SK-N-SH (cell line): ENCODE measurements around the gene DBX1. TPM values are rescaled to one million over a fixed set of nuclear protein-coding genes. Genes with fewer than 3 reads are reported as not detected.
A peak's percentile ranks its signal among the peaks of the same experiment; 100 is the strongest.

Experiments used
- CTCF ChIA-PET: fragments of 300-600, 350-600 bp; formaldehyde crosslinking; extraction: SDS; loops from one replicate; lab custom pipeline; 2021; lab: Yijun Ruan, JAX
- POLR2A ChIA-PET: fragments of 350-600 bp; sonication (Branson Sonifier 250); formaldehyde crosslinking; extraction: SDS; loops from one replicate; lab custom pipeline; 2020; ENCODE audit warnings: antibody characterized with exemption, inconsistent platforms; lab: Yijun Ruan, JAX
- DNase-seq: peaks from one replicate; pipeline ENCODE4 v3.0.0; 2012
- H2AFZ ChIP-seq: fragments of 200-600 bp; sonication (generic); 2 replicates; pipeline ENCODE4 v1.8.1; 2016; ENCODE audit warnings: antibody characterized with exemption, mild to moderate bottlenecking, low read depth
- H3F3A ChIP-seq: fragments of 200-600 bp; sonication (generic); replicated peaks from 2 replicates; pipeline ENCODE3; 2016; ENCODE audit warnings: antibody characterized with exemption, mild to moderate bottlenecking; ENCODE audit not compliant: insufficient read depth
- H3K27ac ChIP-seq, 2 experiments: fragments of 200-500 bp in 1 of 2; fragments of 200-600 bp in 1 of 2; sonication (Bioruptor generic) in 1 of 2; sonication (generic), shearing (Covaris generic) in 1 of 2; 2 replicates each; pipeline versions ENCODE4 v1.5.1 to v1.6.1; 2014 to 2016; ENCODE audit warnings: low read depth in 2 of 2, inconsistent platforms in 1 of 2, low read length in 1 of 2, mild to moderate bottlenecking in 1 of 2, mixed read lengths in 1 of 2
- H3K27me3 ChIP-seq: fragments of 200-600 bp; sonication (generic), shearing (Covaris generic); 2 replicates; pipeline ENCODE4 v1.6.1; 2016; ENCODE audit warnings: mixed run types; ENCODE audit not compliant: insufficient read depth
- H3K36me3 ChIP-seq, 2 experiments: fragments of 200-500 bp in 1 of 2; fragments of 200-600 bp in 1 of 2; sonication (Bioruptor generic) in 1 of 2; sonication (generic) in 1 of 2; replicated peaks in 1 of 2; 2 replicates each; pipeline versions ENCODE3 to v1.5.1; 2014 to 2016; ENCODE audit warnings: low read length in 1 of 2, mild to moderate bottlenecking in 1 of 2; ENCODE audit not compliant: insufficient read depth in 2 of 2, control insufficient read depth in 1 of 2
- H3K4me1 ChIP-seq, 2 experiments: fragments of 200-500 bp in 1 of 2; fragments of 200-600 bp in 1 of 2; sonication (Bioruptor generic) in 1 of 2; sonication (generic), shearing (Covaris generic) in 1 of 2; 2 replicates each; pipeline versions ENCODE4 v1.5.1 to v1.6.1; 2014 to 2016; ENCODE audit warnings: low read depth in 1 of 2, low read length in 1 of 2, mixed run types in 1 of 2; ENCODE audit not compliant: insufficient read depth in 2 of 2, control insufficient read depth in 1 of 2
- H3K4me2 ChIP-seq: fragments of 200-600 bp; sonication (generic), shearing (Covaris generic); 2 replicates; pipeline ENCODE4 v1.6.1; 2017; ENCODE audit warnings: mixed run types
- H3K4me3 ChIP-seq, 2 experiments: fragments of 200-500 bp in 1 of 2; fragments of 200-600 bp in 1 of 2; sonication (Bioruptor generic) in 1 of 2; sonication (generic), shearing (Covaris generic) in 1 of 2; 2 replicates each; pipeline versions ENCODE4 v1.5.1 to v1.8.1; 2014 to 2016; ENCODE audit warnings: low read depth in 2 of 2, inconsistent platforms in 1 of 2, low read length in 1 of 2, mild to moderate bottlenecking in 1 of 2, mixed read lengths in 1 of 2, moderate library complexity in 1 of 2
- H3K79me2 ChIP-seq: fragments of 200-600 bp; sonication (generic); 2 replicates; pipeline ENCODE4 v1.8.1; 2017; ENCODE audit warnings: mild to moderate bottlenecking; ENCODE audit not compliant: insufficient read depth
- H3K9ac ChIP-seq: fragments of 200-600 bp; sonication (generic); 2 replicates; pipeline ENCODE4 v1.6.1; 2017; ENCODE audit warnings: mixed run types
- H3K9me2 ChIP-seq: fragments of 200-600 bp; sonication (generic); 2 replicates; pipeline ENCODE4 v1.6.1; 2017; ENCODE audit warnings: mixed run types
- H3K9me3 ChIP-seq: fragments of 200-600 bp; sonication (generic); 2 replicates; pipeline ENCODE4 v1.6.1; 2017; ENCODE audit warnings: mixed run types, mild to moderate bottlenecking, moderate library complexity
- H4K20me1 ChIP-seq: fragments of 200-600 bp; sonication (generic); 2 replicates; pipeline ENCODE4 v1.6.1; 2017; ENCODE audit warnings: mild to moderate bottlenecking, mixed run types; ENCODE audit not compliant: insufficient read depth
- CHD2 ChIP-seq: fragments of 150-350 bp; IDR thresholded peaks from 2 replicates; pipeline ENCODE4 v1.6.1; 2018; ENCODE audit warnings: low read length; ENCODE audit not compliant: partially characterized antibody
- ELF1 ChIP-seq: IDR thresholded peaks from 2 replicates; pipeline ENCODE4 v1.4.0; 2012
- EZH2phosphoT487 ChIP-seq: fragments of 200-600 bp; sonication (generic); IDR thresholded peaks from 2 replicates; pipeline ENCODE4 v1.6.1; 2017; ENCODE audit warnings: low read depth, mixed run types, mild to moderate bottlenecking, antibody characterized with exemption, moderate library complexity, borderline replicate concordance
- FOXM1 ChIP-seq: IDR thresholded peaks from 2 replicates; pipeline ENCODE4 v1.4.0; 2012; ENCODE audit warnings: low read depth, mild to moderate bottlenecking
- JUND ChIP-seq: IDR thresholded peaks from 2 replicates; pipeline ENCODE4 v1.4.0; 2012
- MXI1 ChIP-seq: IDR thresholded peaks from 2 replicates; pipeline ENCODE4 v1.6.1; 2012; ENCODE audit warnings: mild to moderate bottlenecking, low read depth, low read length, improper control_type of control experiment
- NFIC ChIP-seq: IDR thresholded peaks from 2 replicates; pipeline ENCODE4 v1.4.0; 2012; ENCODE audit warnings: borderline replicate concordance
- POLR2AphosphoS5 ChIP-seq: IDR thresholded peaks from 2 replicates; pipeline ENCODE4 v1.6.1; 2012; ENCODE audit warnings: low read depth, low read length
- RFX5 ChIP-seq: IDR thresholded peaks from 2 replicates; pipeline ENCODE4 v1.6.1; 2012; ENCODE audit warnings: mild to moderate bottlenecking, improper control_type of control experiment, low read length
- RXRA ChIP-seq: IDR thresholded peaks from 2 replicates; pipeline ENCODE4 v1.4.0; 2012; ENCODE audit warnings: low read depth, mild to moderate bottlenecking, borderline replicate concordance
- SIN3A ChIP-seq: IDR thresholded peaks from 2 replicates; pipeline ENCODE4 v1.6.1; 2012; ENCODE audit warnings: low read depth, mild to moderate bottlenecking, low read length, moderate library complexity, borderline replicate concordance
- SMC3 ChIP-seq: IDR thresholded peaks from 2 replicates; pipeline ENCODE4 v1.6.1; 2012; ENCODE audit warnings: low read depth, low read length, improper control_type of control experiment
- TCF12 ChIP-seq: IDR thresholded peaks from 2 replicates; pipeline ENCODE4 v1.4.0; 2012
- TEAD4 ChIP-seq: IDR thresholded peaks from 2 replicates; pipeline ENCODE4 v1.4.0; 2012; ENCODE audit warnings: mild to moderate bottlenecking, borderline replicate concordance; ENCODE audit not compliant: insufficient read depth
- USF2 ChIP-seq: fragments of 150-350 bp; IDR thresholded peaks from 2 replicates; pipeline ENCODE4 v1.6.1; 2017; ENCODE audit warnings: antibody characterized with exemption, low read length, low read depth, borderline replicate concordance
- YY1 ChIP-seq: IDR thresholded peaks from 2 replicates; pipeline ENCODE4 v1.4.0; 2012; ENCODE audit warnings: low read depth, mild to moderate bottlenecking
- WGBS: methylation state at CpG from one replicate; pipeline ENCODE4 v1.1.6; 2017; ENCODE audit warnings: low lambda C conversion rate; 5-methylcytosine and 5-hydroxymethylcytosine counted together
- polyA plus RNA-seq, 3 experiments: library from polyadenylated mRNA; depleted of rRNA; stranded (reverse); fragments of >200 nt; gene quantifications; 2 replicates each; pipeline ENCODE4 v1.2.3, GENCODE V29; 2012
- TF ChIP-seq, protein P1 (sequence below): IDR thresholded peaks from 2 replicates; pipeline ENCODE4; 2012
- TF ChIP-seq, protein P2 (sequence below): IDR thresholded peaks from 2 replicates; pipeline ENCODE4 v1.4.0; 2012; ENCODE audit warnings: low read depth

DBX1 gene
- polyA plus RNA-seq, 1 of the 3 experiments (the other 2 are of a cell fraction), result not detected

- Histone ChIP-seq H3K79me2 (peaks cover 26% of the 10 kb centered on the region), H2AFZ (no peak overlapping the region), H3K9me3 (no peaks in the 10 kb centered on the region), H3K4me3 (no peak overlapping the region), H3F3A (peaks cover 37% of the 10 kb centered on the region), H4K20me1 (peaks cover 9% of the 10 kb centered on the region), H3K36me3 (peaks cover 53 to 84% of the 10 kb centered on the region in 2 experiments), H3K4me2 (no peak overlapping the region), H3K4me1 (peaks cover 27 to 38% of the 10 kb centered on the region in 2 experiments), H3K27ac (peak overlapping the region in 1 of 2 experiments; percentile 97; a peak in 3 of 4 replicates), H3K9ac (no peak overlapping the region), H3K27me3 (no peaks in the 10 kb centered on the region), H3K9me2 (no peaks in the 10 kb centered on the region)
- POLR2A ChIA-PET, result no interaction called here
- DNase-seq, result no peak
- CTCF ChIA-PET, result interaction anchor here (0.9 to 5.9 kb wide), 4 partner anchors 14 to 240 kb away, joined by 3 to 42 read pairs (median 7); no protein-coding TSS in a partner anchor
- no peak for TF ChIP-seq TCF12
- TF ChIP-seq, protein P1, sequence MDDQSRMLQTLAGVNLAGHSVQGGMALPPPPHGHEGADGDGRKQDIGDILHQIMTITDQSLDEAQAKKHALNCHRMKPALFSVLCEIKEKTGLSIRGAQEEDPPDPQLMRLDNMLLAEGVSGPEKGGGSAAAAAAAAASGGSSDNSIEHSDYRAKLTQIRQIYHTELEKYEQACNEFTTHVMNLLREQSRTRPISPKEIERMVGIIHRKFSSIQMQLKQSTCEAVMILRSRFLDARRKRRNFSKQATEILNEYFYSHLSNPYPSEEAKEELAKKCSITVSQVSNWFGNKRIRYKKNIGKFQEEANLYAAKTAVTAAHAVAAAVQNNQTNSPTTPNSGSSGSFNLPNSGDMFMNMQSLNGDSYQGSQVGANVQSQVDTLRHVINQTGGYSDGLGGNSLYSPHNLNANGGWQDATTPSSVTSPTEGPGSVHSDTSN, result 0 out of 2 replicates have a peak, but pooled peaks have one; percentile 6
- WGBS, result 89% methylated on average over 4 of the region's 10 CpGs
Observed at GRCh38 chr11:20114588-20114987, 45.7 kb downstream of the DBX1 start.

- CTCF ChIA-PET, result interaction anchor here (1.5 to 5.9 kb wide), 7 partner anchors 10 to 241 kb away, joined by 3 to 60 read pairs (median 16); no protein-coding TSS in a partner anchor
Observed at GRCh38 chr11:20113149-20113438, 47.2 kb downstream of the DBX1 start.

DNA sequence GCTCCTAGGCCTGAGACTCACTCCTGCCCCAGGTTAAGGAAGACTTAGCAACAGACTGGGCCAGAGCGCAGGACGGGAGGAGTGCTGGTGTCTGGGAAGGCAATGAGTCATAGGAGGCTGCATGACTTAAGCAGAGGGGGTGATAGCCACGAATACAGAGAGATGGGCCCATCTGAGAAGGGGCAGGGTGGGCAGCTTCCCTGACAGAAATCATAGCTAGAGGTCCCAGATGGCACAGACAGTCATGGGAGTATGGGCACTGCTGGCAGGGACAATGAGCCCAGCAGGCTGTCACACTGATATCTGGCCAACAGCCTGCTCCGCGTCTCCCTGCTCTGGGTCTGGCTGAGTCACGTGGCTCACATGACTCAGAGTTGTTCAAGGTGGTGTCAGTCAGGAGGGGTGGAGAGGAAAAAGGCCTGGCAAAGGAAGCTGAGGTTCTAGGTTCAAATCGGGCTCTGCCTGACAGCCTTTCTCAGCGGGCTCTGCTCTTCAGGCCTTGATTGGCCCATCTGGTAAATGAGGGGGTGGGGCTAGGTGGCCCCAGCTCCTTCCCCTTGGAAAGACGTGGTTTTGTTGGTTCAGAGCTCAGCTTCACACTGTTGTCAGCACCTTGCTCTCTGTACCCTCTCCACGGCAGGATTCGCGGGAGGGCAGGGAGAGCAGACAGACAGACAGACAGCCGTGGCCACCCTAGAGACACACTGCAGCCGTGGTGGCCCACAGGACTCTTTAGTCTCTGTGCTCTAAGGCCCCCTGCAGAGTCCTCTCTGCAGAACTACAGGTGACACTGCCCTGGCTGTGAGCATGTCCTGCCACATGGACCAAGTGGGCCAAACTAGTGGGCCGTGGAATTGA, 47.8 kb downstream of the DBX1 start:
- ChIA-PET POLR2A (interaction anchor here (1.2 kb wide), 1 partner anchor 160 kb away, joined by 3 read pairs; no protein-coding TSS in a partner anchor), CTCF (interaction anchor here (1.0 to 5.9 kb wide), 17 partner anchors 11 to 241 kb away, joined by 3 to 60 read pairs (median 5); no protein-coding TSS in a partner anchor)
- peaks cover 27 to 49% of the 10 kb centered on the region in 2 experiments for H3K4me1 ChIP-seq
- TF ChIP-seq RXRA, result peak; percentile 63; the same call in 1 of the 2 replicates
- no peak for TF ChIP-seq ELF1
- TF ChIP-seq NFIC, result peak; percentile 63; the same call in 1 of the 2 replicates
- TF ChIP-seq, protein P2, sequence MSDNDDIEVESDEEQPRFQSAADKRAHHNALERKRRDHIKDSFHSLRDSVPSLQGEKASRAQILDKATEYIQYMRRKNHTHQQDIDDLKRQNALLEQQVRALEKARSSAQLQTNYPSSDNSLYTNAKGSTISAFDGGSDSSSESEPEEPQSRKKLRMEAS, result peak; percentile 92
- no peak for TF ChIP-seq EZH2phosphoT487
- TF ChIP-seq SIN3A, result peak; percentile 70; the same call in 1 of the 2 replicates
- no peak for TF ChIP-seq CHD2
- no peak for TF ChIP-seq MXI1
- no peak for TF ChIP-seq FOXM1
- no peak for TF ChIP-seq RFX5
- TF ChIP-seq TCF12, result peak; percentile 86
- 0 out of 2 replicates have a peak, but pooled peaks have one; percentile 43 for TF ChIP-seq TEAD4
- TF ChIP-seq SMC3, result no peak
- TF ChIP-seq USF2, result 0 out of 2 replicates have a peak, but pooled peaks have one; percentile 50
- TF ChIP-seq JUND, result peak; percentile 89
- peak; percentile 47 for TF ChIP-seq POLR2AphosphoS5

More at GRCh38 chr11:20113149-20113438, 47.2 kb downstream of the DBX1 start:
- POLR2A ChIA-PET, result no interaction called here
- DNase-seq, result no peak
- Histone ChIP-seq H4K20me1 (peaks cover 9% of the 10 kb centered on the region), H3K4me2 (peak overlapping the region; percentile 56), H3K36me3 (peaks cover 54 to 84% of the 10 kb centered on the region in 2 experiments), H3K9ac (peak overlapping the region; percentile 52; the same call in 1 of the 2 replicates), H2AFZ (no peak overlapping the region), H3K9me2 (no peaks in the 10 kb centered on the region), H3K4me3 (no peak overlapping the region), H3K27me3 (no peaks in the 10 kb centered on the region), H3K4me1 (peaks cover 27 to 49% of the 10 kb centered on the region in 2 experiments), H3F3A (peaks cover 52% of the 10 kb centered on the region), H3K27ac (peak overlapping the region; percentile 95 to 97), H3K9me3 (no peaks in the 10 kb centered on the region), H3K79me2 (peaks cover 26% of the 10 kb centered on the region)
- WGBS, result 93% methylated on average over 5 of the region's 5 CpGs
- TF ChIP-seq ELF1 (no peak), RFX5 (no peak), SIN3A (no peak), YY1 (no peak)

More for the DNA sequence above, 47.8 kb downstream of the DBX1 start:
- WGBS, result 41% methylated on average over 7 of the region's 15 CpGs
- peak; percentile 44 for DNase-seq
- Histone ChIP-seq H3K36me3 (peaks cover 54 to 84% of the 10 kb centered on the region in 2 experiments), H3F3A (peaks cover 57% of the 10 kb centered on the region), H2AFZ (no peak overlapping the region; the same call in 1 of the 2 replicates), H4K20me1 (peaks cover 9% of the 10 kb centered on the region), H3K27me3 (no peaks in the 10 kb centered on the region), H3K27ac (peak overlapping the region; percentile 95 to 97), H3K4me2 (peak overlapping the region; percentile 56), H3K79me2 (peaks cover 26% of the 10 kb centered on the region), H3K9me2 (no peaks in the 10 kb centered on the region), H3K9ac (peak overlapping the region; percentile 52; the same call in 1 of the 2 replicates), H3K9me3 (no peaks in the 10 kb centered on the region), H3K4me3 (no peak overlapping the region)
